HTR-8/SVneo (cell line): ENCODE data around the gene EDA.

Experiments
- DNase-seq: peaks from one replicate; pipeline ENCODE4 v3.0.0; 2011; ENCODE audit warnings: low spot score, mixed read lengths; ENCODE audit not compliant: insufficient read length
- FAIRE-seq: peaks from 2 replicates; lab custom pipeline; 2011; peaks lifted over from hg19 to GRCh38; lab: Jason Lieb, UNC

EDA gene

DNA sequence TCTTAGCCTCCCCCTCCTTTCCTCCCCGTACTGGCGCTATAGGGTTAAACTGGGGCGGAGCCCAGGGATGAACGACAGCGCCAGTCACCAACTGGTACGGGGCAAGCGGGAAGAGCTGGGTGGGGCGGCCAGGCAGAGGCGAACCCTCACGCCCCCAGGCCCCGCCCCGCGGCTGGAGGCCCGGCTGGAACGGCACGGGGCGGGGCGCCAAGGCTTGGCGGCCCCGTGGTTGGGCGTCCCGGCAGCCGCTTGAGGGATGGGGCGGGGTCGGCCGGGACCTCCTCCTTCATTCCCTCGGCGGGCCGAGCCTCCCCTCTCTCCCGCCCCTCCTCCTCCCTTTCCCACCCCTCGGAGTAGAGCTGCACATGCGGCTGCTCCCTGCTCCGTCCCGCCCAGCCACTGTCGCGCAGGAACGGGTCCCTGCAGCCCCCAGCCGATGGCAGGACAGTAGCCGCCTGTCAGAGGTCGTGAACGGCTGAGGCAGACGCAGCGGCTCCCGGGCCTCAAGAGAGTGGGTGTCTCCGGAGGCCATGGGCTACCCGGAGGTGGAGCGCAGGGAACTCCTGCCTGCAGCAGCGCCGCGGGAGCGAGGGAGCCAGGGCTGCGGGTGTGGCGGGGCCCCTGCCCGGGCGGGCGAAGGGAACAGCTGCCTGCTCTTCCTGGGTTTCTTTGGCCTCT lies at the start of gene EDA:
Gene EDA (plus strand): TSS at position 335 of the 678 bp plus-strand sequence.
- no peak for FAIRE-seq
- peak; percentile 10 for DNase-seq

DNA sequence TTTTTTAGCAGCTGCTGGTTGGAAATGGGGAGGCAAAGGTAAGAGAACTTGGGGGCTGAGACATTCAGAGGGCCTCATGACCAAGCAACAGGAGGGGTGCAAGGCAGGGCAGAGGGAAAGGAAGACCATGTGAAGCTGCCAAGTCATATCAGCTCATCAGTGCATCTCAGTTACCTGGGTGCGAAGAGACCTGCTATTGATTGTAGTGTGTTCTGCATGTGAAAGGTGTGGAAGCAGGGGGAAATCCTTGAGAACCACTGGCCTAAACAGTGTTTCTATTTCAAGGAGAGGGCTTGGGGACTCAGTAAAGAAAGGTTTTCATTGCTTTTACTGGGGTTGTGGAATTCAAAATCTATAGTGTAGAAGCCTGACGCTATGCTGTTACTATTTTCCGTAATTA lies 47.1 kb upstream of the EDA start:
- FAIRE-seq, result no peak

DNA sequence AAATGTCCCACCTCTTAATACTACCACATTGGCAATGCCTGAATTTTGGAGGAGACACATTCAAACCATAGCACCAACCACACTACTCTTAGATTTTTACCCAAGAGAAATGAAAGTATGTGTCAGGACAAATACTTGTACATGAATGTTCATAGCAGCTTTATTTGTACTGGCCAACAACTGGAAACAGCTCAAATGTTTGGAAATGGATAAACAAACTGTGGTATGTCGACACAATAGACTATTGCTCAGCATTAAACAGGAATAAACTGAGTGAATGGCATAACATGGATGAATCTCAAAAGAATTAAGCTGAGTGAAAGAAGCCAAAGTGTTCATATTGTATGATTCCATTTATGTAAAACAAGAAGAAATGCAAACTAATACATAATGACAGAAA lies 18.5 kb upstream of the EDA start:
- DNase-seq (no peak), FAIRE-seq (no peak)

More for the DNA sequence above, 47.1 kb upstream of the EDA start:
- DNase-seq, result no peak

DNA sequence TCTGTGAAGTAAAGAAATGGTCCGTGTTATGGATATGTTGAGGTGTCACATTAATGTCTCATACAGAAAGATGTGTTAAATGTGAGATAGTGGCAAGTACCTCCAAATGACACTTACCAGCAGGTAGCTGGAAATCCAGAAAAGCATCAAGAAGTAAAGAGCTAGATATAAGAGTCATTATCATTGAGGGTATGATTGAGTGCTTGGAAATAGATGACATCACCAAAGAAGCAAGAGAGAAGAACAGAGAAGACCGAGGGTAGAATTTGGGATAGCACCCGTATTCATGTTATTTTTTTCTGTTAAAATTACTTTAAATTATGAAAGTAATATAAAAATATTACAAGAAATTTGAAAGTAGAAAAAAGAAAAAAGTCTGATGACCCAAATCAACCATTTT lies 15.7 kb upstream of the EDA start:
- no peak for DNase-seq
- FAIRE-seq, result no peak

DNA sequence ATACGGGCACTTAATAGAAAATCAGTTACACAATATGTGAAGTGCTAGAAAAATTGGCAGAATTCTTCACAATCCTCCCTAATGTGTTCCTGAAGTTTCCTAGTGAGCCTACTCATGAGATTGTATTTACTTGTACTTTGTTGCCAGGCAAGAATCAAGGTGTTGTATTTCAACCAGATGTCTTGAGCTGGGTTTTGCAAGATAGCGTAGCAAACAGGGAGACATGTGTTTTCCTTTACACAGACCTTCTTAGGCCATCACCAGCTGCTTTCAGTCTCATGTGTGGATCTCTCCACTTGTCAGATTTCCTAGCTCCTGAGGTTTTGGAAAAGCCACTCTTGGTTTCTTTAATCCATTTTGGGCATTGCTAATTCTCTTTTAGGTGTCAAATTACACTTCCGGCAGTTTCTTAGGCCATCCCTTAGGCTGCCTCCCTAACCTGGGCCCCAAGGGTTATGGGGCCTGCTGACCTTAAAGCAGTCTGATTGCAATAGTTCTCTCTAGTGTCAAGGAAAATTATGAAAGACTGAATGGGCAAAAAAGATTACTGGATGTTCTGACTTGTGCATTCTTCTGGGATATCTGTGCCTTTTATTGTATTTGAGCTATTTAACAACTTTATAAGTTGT lies 12.2 kb upstream of the EDA start:
- DNase-seq (no peak), FAIRE-seq (no peak)

DNA sequence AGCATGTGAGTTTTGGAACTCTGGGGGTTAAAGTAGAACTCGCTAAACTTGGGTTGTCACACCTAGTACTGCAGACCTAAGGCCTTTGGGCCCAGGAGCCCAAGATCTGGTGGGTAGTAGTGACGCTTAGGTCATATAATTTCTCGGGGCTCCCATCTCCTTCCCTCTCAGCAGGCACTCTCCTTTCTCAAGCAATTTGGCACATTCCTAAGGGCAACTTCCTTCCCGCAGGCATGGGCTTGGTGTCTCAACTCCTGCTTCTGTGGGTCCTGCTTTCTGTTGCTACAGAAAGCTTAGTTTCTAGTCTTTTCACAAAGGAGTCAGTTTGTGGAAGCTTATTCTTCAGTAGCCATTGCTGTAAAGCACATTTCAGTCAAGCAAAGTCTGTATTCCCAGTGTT lies 10.4 kb upstream of the EDA start:
- DNase-seq, result no peak
- no peak for FAIRE-seq

DNA sequence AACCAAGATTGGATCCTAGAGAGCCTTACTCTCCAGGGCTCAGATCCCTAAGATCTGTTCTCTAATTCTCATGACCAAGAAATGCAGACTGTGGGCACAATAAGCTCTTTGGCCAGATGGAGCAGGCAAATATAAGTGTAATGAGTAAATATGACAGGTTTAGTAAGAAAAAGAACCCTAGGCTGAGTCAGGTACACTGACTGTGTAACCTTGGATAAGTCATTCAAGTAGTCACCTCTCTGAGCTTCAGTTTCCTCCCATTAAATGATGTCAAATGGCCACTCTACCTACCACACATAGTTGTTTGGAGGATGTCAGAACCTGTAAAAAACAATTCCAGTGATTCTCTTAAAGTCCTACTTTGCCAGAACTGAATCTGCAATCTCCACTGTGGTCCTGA lies 8.3 kb upstream of the EDA start:
- DNase-seq (no peak), FAIRE-seq (no peak)

DNA sequence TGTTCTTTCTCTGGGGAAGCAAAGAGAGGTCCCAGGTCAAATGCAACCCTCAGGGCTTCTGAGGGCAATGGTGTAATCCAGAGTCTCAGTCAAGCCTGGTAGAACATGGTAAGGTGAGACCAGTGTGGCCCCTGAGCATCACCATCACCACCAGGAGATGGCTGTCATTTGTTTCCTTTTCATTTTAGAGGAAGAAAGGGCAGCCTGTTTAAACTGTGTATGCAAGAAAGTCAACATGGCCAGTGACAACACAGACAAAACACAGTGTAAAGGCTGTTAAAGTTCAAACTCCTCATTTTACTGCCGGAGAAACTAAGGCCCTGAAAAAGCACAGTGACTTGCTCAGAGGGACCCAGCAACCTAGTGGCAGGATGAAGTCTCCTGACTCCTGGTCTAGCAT lies 2.0 kb upstream of the EDA start:
- DNase-seq (no peak), FAIRE-seq (no peak)

DNA sequence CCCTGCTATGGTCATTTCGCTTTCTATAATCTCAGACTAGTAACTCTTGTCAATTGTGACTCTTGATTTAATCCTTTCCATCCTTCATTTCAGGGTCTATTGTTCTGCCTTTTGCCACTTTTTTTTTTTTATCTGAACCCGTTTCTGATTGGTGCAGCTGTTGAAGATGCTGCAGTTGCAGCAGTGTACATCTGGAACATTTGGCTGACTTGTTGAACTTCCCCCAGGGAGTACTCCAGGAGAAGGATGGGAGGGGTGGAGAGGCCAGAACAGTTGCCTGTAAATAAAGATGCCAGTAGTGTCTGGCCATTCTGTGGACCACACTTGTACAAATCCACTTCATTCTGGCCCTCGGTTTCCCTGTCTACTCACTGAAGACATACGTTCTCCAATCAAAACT lies 1.0 kb upstream of the EDA start:
- no peak for DNase-seq
- no peak for FAIRE-seq

DNA sequence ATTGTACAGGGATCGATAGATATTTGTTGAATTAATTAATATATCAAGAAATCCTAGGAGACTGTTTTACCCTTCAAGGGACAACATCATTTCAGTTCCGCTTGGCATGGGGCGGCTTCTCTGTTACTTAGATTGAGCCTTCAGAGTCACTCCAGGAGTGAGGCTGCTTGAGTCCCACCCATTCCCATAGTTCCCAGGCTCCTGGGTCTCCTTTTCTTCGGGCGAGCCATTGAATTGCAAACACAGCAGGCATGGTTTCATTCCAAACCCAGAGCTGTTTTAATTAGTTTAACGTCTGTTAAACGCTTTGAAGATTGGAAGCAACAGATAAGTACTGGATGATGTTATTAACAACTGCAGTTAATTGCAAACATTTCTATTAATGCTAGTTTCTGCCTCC lies 571 bp upstream of the EDA start:
- FAIRE-seq, result no peak
- DNase-seq, result no peak

DNA sequence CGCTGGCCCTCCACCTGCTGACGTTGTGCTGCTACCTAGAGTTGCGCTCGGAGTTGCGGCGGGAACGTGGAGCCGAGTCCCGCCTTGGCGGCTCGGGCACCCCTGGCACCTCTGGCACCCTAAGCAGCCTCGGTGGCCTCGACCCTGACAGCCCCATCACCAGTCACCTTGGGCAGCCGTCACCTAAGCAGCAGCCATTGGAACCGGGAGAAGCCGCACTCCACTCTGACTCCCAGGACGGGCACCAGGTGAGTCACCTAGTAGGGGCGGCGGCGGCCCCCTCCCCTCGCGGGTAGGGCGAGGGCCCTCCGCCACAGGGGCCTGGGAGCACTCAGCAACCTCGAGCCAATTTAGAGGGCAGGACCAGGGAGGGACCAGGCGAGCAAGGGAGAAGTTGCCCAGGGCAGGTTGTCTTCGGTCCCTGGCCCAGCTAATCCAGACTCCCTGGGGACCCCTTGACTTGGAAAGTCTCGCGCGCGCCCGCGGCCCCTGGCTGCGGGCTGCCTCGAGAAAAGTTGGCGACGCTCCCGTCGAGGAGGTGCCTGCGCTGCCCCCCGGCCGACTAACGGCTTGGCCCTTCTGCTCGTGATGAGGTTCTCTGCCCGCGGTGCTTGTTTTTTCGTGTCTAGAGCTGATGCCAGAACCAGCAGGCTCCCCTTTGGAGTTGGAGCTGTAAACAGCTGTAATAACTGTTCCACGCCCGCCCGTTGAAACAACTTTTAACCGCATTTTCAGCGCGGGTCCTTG lies 717 bp downstream of the EDA start:
- DNase-seq, result no peak
- FAIRE-seq, result no peak

DNA sequence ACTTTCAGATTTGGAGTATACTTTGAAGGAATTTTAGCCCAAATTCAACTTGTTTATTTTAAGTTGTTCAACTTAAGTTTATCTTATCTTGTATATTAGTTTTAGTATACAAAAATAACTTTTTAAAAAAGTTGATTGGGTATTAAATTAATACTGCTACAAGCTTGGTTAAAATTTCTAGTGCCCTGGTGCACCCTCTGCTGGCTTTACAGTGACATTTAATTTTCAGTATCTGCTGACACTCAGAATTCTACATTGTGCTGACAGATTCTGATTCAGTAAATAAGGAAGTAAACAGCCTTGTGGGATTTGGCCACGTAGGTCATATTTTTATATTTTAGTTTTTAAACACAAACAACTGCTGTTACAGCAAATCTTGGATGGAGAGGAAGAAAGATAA lies 2.9 kb downstream of the EDA start:
- DNase-seq (no peak), FAIRE-seq (no peak)

DNA sequence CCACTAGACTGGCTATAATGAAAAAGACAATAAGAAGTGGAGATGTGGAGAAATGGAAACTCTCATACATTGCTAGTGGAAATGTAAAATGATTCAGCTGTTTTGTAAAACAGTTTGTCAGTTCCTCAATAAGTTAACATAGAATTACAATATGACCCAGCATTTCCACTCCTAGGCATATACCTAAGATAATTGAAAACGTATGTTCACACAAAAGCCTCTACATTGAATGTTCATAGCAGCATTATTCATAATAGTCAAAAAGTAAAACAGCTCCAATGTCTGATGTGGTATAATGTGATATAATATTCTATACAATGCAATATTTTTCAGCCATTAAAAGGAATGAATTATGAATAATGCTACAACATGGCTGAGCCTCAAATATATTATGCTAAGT lies 10.2 kb downstream of the EDA start:
- DNase-seq, result no peak

DNA sequence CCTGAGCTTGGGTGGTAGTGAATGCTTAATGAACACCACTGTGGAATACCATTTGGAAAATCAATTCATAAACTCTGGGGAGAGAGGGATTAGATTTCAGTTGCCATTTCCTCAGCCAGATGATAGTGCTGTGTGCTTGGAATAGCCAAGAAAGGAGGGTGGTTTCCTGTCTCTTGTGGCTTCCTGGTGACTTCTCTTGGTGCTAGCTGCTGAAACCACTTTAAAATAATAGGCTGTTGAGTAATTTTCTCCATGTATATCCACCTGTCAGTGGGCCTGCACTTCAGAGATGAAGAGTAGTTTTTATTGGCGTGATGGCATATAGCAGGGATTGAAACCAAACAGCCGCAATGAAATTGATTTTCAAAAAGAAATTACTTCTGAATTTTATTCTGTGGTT lies 11.8 kb downstream of the EDA start:
- no peak for FAIRE-seq

More for the DNA sequence above, 10.2 kb downstream of the EDA start:
- FAIRE-seq, result no peak

DNA sequence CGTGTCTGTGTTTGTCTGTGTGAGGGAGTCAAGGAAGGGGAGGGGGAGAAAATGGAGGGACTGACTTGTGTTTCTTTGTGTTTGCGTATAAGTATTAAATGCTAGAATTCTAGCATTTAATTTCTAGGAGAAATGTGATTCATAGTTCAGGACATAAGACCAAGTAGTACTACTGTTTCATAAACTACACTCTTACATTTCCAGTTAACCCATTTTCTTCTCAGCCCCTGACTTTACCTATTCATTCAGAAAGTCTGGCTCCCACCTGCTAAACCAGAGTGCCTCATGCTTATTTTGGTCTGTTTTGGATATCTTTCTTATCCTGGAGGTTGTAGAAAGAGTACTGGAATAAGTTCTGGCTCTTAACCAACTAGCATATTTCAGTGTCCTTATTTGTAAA lies 14.2 kb downstream of the EDA start:
- FAIRE-seq (no peak), DNase-seq (no peak)

More for the DNA sequence above, 11.8 kb downstream of the EDA start:
- no peak for DNase-seq

DNA sequence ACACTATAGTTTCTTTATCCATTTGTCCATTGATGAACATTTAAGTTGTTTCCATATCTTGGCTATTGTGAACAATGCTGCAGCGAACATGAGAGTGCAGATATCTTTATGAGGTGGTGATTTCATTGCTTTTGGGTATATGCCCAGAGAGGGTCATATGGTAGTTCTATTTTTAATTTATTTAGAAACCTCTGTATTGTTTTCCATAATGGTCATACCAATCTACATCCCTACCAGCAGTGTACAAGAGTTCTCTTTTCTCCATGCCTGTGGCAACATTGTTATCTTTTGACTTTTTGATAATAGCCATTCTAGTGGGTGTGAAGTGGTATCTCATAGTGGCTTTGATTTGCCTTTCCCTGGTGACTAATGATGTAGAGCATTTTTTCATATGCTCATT lies 48.8 kb downstream of the EDA start:
- FAIRE-seq (no peak), DNase-seq (no peak)

DNA sequence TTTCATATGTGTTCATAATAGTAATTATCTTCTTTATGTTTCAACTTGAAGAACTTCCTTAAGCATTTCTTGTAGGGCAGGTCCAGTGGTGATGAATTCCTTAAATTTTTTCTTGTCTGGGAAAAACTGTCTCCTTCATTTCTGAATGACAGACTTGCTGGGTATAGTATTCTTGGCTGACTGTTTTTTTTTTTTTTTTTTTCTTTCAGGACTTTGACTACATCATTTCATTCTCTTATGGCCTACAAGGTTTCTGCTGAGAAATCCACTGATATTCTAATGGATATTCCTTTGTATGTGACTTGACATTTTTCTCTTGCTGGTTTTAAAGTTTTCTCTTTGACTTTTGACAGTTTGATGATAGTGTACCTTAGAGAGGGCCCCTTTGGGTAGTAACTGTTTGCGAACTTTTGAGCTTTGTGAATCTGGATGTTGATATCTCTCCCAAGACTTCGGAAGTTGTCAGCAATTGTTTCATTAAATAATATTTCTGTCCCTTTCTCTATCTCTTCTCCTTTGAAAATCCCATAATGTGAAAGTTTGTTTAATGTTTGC lies 54.2 kb downstream of the EDA start:
- DNase-seq (no peak), FAIRE-seq (no peak)

DNA sequence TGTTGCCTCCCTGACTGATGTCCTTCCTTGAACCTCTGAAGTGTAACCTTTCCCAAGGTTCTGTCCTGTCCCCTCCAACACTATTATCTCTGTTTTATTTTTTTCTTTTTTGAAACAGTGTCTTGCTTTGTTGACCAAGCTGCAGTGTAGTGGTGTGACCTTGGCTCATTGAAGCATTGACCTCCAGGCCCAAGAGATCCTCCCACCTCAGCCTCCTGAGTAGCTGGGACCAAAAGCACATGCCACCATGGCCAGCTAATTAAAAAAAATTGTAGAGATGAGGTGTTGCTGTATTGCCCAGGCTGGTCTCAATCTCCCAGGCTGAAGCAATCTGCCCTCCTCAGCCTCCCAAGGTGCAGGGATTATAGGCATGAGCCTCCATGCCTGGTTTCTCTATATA lies 59.0 kb downstream of the EDA start:
- no peak for DNase-seq
- FAIRE-seq, result no peak

DNA sequence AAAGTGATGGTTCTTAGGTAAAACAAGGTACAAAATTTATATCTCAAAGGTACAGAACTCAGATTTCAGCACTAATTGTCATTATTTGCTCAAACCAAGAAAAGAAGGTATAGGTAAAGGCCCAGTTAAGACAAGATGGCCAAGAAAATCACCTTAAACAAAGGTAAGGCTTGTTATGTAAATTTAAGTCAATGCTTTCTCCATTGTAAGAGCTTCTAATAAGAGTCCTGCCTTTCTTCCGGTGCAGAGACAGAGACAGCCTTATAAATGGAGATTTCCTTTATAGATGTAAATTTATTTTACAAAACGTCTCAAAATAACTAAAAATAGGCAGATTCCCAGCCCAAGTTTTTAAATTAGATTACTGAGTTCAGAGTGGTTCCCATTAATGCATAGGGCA lies 89.9 kb downstream of the EDA start:
- FAIRE-seq (no peak), DNase-seq (no peak)

DNA sequence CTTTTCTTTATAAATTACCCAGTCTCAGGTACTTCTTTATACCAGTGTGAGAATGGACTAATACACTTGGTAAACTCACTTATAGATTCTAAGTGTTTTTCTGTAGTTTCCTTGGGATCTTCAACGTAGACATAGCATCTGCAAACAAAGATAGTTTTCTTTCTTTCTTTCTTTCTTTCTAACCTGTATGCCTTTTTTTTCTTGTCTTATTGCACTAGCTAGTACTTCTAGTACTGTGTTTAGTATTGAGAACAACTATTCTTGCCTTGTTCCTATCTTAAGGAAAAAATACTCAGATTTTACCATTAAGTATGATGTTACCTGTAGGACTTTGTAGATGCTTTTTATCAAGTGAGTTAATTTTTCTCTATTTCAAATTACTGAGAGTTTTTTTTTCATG lies 102.2 kb downstream of the EDA start:
- FAIRE-seq (no peak), DNase-seq (no peak)

DNA sequence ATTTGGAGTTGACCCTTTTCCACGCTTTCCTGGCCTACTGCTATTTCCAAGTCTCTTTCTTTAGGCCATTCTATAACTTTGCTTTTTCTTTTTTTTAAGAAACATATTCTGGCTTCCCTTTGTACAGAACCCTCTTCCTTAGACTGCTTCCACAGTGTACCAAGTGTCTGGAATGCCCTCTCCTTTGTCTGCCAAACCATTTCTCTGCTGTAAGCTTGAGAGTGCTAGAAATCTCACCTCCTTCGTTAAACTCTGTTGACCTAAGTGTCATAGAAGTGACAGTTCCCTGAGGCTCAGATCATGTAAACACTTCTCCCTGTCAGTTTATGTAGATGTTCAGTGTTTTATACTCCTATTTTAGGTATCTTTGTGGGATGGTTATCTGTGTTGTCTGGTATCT lies 108.4 kb downstream of the EDA start:
- DNase-seq (no peak), FAIRE-seq (no peak)
